K562 (cell line): ENCODE measurements around the gene PHF10.

Experiments used
- CBFB ChIP-seq: sonication (generic); formaldehyde crosslinking; IDR thresholded peaks from 2 replicates; pipeline ENCODE4 v1.4.0; 2020; ENCODE audit warnings: mild to moderate bottlenecking, missing genetic modification reagents
- HCFC1 ChIP-seq: IDR thresholded peaks from 2 replicates; pipeline ENCODE4 v1.6.1; 2012; ENCODE audit warnings: low read depth, low read length, improper control_type of control experiment
- KAT7 ChIP-seq: sonication (generic); formaldehyde crosslinking; IDR thresholded peaks from 2 replicates; pipeline ENCODE4 v1.8.0; 2022; ENCODE audit warnings: missing genetic modification reagents, mild to moderate bottlenecking, borderline replicate concordance
- MTA1 ChIP-seq: fragments of 450-650 bp; IDR thresholded peaks from 2 replicates; pipeline ENCODE4 v1.6.1; 2017; ENCODE audit warnings: borderline replicate concordance
- POLR2A ChIP-seq: fragments of 450-650 bp; conservative IDR thresholded peaks from 2 replicates; pipeline ENCODE4 v1.6.1; 2016
- RAD21 ChIP-seq, 2 experiments: fragments of 250-450 bp in 1 of 2; fragments of 450-650 bp in 1 of 2; sonication (Bioruptor Pico) in 1 of 2; formaldehyde crosslinking in 1 of 2; IDR thresholded peaks in 1 of 2; conservative IDR thresholded peaks in 1 of 2; 2 replicates each; pipeline versions ENCODE4 v1.4.0 to v1.8.0; 2020 to 2022; ENCODE audit warnings: mild to moderate bottlenecking in 2 of 2, moderate library complexity in 1 of 2
- ZFX ChIP-seq: sonication (generic); formaldehyde crosslinking; IDR thresholded peaks from 2 replicates; pipeline ENCODE4 v1.8.0; 2022; ENCODE audit warnings: mild to moderate bottlenecking, missing genetic modification reagents, moderate library complexity
- ZNF354B ChIP-seq: fragments of 250-450 bp; sonication (Bioruptor Pico); IDR thresholded peaks from 2 replicates; pipeline ENCODE4 v1.4.0; 2020
- ZNF830 ChIP-seq: fragments of 250-450 bp; sonication (Bioruptor Pico); IDR thresholded peaks from 2 replicates; pipeline ENCODE4 v1.5.0; 2021; ENCODE audit warnings: mild to moderate bottlenecking
- TF ChIP-seq, protein P1 (sequence below): fragments of 450-650 bp; IDR thresholded peaks from 2 replicates; pipeline ENCODE4 v1.6.1; 2016; ENCODE audit warnings: mild to moderate bottlenecking, moderate library complexity
- TF ChIP-seq, protein P2 (sequence below), 3 experiments: IDR thresholded peaks in 2 of 3; conservative IDR thresholded peaks in 1 of 3; 2 replicates each; pipeline ENCODE4 v1.5.1; 2011 to 2012; ENCODE audit warnings: low read length in 3 of 3, mild to moderate bottlenecking in 3 of 3, control low read depth in 2 of 3, improper control_type of control experiment in 1 of 3, inconsistent platforms in 1 of 3, low read depth in 1 of 3, mixed read lengths in 1 of 3, moderate library complexity in 1 of 3; ENCODE audit not compliant: insufficient read depth in 2 of 3

DNA sequence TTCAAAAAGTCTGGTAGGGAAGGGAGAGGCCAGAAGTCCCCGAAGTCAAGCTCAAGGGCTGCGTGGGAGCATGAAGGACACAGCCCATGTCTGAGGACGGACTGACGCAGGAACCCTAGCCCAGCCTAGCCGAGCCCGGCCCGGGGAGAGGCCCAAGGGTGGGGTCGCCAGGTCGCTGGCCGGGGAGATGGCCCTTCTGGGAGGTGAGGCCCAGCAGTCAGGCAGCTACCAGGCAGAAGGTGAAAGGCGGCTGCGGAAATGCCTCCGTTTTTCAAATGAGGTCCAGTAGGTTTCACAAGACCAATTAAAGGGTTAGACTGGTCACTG lies 67.1 kb downstream of the PHF10 start:
- TF ChIP-seq, protein P1, sequence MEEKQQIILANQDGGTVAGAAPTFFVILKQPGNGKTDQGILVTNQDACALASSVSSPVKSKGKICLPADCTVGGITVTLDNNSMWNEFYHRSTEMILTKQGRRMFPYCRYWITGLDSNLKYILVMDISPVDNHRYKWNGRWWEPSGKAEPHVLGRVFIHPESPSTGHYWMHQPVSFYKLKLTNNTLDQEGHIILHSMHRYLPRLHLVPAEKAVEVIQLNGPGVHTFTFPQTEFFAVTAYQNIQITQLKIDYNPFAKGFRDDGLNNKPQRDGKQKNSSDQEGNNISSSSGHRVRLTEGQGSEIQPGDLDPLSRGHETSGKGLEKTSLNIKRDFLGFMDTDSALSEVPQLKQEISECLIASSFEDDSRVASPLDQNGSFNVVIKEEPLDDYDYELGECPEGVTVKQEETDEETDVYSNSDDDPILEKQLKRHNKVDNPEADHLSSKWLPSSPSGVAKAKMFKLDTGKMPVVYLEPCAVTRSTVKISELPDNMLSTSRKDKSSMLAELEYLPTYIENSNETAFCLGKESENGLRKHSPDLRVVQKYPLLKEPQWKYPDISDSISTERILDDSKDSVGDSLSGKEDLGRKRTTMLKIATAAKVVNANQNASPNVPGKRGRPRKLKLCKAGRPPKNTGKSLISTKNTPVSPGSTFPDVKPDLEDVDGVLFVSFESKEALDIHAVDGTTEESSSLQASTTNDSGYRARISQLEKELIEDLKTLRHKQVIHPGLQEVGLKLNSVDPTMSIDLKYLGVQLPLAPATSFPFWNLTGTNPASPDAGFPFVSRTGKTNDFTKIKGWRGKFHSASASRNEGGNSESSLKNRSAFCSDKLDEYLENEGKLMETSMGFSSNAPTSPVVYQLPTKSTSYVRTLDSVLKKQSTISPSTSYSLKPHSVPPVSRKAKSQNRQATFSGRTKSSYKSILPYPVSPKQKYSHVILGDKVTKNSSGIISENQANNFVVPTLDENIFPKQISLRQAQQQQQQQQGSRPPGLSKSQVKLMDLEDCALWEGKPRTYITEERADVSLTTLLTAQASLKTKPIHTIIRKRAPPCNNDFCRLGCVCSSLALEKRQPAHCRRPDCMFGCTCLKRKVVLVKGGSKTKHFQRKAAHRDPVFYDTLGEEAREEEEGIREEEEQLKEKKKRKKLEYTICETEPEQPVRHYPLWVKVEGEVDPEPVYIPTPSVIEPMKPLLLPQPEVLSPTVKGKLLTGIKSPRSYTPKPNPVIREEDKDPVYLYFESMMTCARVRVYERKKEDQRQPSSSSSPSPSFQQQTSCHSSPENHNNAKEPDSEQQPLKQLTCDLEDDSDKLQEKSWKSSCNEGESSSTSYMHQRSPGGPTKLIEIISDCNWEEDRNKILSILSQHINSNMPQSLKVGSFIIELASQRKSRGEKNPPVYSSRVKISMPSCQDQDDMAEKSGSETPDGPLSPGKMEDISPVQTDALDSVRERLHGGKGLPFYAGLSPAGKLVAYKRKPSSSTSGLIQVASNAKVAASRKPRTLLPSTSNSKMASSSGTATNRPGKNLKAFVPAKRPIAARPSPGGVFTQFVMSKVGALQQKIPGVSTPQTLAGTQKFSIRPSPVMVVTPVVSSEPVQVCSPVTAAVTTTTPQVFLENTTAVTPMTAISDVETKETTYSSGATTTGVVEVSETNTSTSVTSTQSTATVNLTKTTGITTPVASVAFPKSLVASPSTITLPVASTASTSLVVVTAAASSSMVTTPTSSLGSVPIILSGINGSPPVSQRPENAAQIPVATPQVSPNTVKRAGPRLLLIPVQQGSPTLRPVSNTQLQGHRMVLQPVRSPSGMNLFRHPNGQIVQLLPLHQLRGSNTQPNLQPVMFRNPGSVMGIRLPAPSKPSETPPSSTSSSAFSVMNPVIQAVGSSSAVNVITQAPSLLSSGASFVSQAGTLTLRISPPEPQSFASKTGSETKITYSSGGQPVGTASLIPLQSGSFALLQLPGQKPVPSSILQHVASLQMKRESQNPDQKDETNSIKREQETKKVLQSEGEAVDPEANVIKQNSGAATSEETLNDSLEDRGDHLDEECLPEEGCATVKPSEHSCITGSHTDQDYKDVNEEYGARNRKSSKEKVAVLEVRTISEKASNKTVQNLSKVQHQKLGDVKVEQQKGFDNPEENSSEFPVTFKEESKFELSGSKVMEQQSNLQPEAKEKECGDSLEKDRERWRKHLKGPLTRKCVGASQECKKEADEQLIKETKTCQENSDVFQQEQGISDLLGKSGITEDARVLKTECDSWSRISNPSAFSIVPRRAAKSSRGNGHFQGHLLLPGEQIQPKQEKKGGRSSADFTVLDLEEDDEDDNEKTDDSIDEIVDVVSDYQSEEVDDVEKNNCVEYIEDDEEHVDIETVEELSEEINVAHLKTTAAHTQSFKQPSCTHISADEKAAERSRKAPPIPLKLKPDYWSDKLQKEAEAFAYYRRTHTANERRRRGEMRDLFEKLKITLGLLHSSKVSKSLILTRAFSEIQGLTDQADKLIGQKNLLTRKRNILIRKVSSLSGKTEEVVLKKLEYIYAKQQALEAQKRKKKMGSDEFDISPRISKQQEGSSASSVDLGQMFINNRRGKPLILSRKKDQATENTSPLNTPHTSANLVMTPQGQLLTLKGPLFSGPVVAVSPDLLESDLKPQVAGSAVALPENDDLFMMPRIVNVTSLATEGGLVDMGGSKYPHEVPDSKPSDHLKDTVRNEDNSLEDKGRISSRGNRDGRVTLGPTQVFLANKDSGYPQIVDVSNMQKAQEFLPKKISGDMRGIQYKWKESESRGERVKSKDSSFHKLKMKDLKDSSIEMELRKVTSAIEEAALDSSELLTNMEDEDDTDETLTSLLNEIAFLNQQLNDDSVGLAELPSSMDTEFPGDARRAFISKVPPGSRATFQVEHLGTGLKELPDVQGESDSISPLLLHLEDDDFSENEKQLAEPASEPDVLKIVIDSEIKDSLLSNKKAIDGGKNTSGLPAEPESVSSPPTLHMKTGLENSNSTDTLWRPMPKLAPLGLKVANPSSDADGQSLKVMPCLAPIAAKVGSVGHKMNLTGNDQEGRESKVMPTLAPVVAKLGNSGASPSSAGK, result no peak
- no peak for TF ChIP-seq RAD21 (CRISPR knock-in tag; conservative IDR thresholded peaks at IDR 0.05 in 1 of 2, IDR thresholded peaks at IDR 0.05 in 1 of 2)
- TF ChIP-seq MTA1, result no peak
- TF ChIP-seq ZNF830 (CRISPR knock-in tag), result no peak
- TF ChIP-seq ZNF354B, result no peak
- no peak for TF ChIP-seq POLR2A
- TF ChIP-seq, protein P2, sequence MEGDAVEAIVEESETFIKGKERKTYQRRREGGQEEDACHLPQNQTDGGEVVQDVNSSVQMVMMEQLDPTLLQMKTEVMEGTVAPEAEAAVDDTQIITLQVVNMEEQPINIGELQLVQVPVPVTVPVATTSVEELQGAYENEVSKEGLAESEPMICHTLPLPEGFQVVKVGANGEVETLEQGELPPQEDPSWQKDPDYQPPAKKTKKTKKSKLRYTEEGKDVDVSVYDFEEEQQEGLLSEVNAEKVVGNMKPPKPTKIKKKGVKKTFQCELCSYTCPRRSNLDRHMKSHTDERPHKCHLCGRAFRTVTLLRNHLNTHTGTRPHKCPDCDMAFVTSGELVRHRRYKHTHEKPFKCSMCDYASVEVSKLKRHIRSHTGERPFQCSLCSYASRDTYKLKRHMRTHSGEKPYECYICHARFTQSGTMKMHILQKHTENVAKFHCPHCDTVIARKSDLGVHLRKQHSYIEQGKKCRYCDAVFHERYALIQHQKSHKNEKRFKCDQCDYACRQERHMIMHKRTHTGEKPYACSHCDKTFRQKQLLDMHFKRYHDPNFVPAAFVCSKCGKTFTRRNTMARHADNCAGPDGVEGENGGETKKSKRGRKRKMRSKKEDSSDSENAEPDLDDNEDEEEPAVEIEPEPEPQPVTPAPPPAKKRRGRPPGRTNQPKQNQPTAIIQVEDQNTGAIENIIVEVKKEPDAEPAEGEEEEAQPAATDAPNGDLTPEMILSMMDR (IDR thresholded peaks at IDR 0.05 in 2 of 3, conservative IDR thresholded peaks at IDR 0.05 in 1 of 3; ENCODE audit: insufficient read depth in 2 of 3, low read depth in 1 of 3, low read length in 3 of 3), result no peak
- TF ChIP-seq CBFB (CRISPR knock-in tag), result no peak
- no peak for TF ChIP-seq HCFC1
- TF ChIP-seq KAT7, result no peak
- no peak for TF ChIP-seq ZFX
